Liver (tissue), 9 donors: ENCODE data around the gene ZNF282. TPM values are rescaled to one million over a fixed set of nuclear protein-coding genes. Genes with fewer than 3 reads are reported as not detected.

Experiments used
- DNase-seq: peaks from one replicate; pipeline ENCODE4 v3.0.0-alpha.2; 2017; ENCODE audit warnings: low spot score
- H3K27ac ChIP-seq, 2 donors: one replicate each; pipeline ENCODE4 v1.7.0; 2013; ENCODE audit warnings: inconsistent platforms in 2 of 2, low read length in 2 of 2, control low read depth in 1 of 2, low read depth in 1 of 2, mild to moderate bottlenecking in 1 of 2
- H3K27me3 ChIP-seq, 4 donors: one replicate each; pipeline versions ENCODE4 v1.6.1 to v1.7.0; 2013; ENCODE audit warnings: low read length in 3 of 4, inconsistent platforms in 1 of 4, mild to moderate bottlenecking in 1 of 4, moderate library complexity in 1 of 4; ENCODE audit not compliant: control insufficient read depth in 4 of 4, insufficient read depth in 4 of 4
- H3K36me3 ChIP-seq, 4 donors: one replicate each; pipeline versions ENCODE4 v1.6.1 to v1.7.0; 2013; ENCODE audit warnings: low read length in 3 of 4, mild to moderate bottlenecking in 3 of 4, low read depth in 1 of 4, moderate library complexity in 1 of 4; ENCODE audit not compliant: control insufficient read depth in 4 of 4, insufficient read depth in 3 of 4
- H3K4me1 ChIP-seq, 4 donors: one replicate each; pipeline versions ENCODE4 v1.6.1 to v1.7.0; 2013; ENCODE audit warnings: low read length in 3 of 4, mild to moderate bottlenecking in 3 of 4, moderate library complexity in 1 of 4; ENCODE audit not compliant: control insufficient read depth in 4 of 4, insufficient read depth in 4 of 4
- H3K4me3 ChIP-seq, 3 donors: one replicate each; pipeline versions ENCODE4 v1.6.1 to v1.7.0; 2013; ENCODE audit warnings: low read length in 3 of 3, control low read depth in 1 of 3, low read depth in 1 of 3, mild to moderate bottlenecking in 1 of 3
- H3K9ac ChIP-seq, 2 donors: one replicate each; pipeline ENCODE4 v1.7.0; 2013; ENCODE audit warnings: low read length in 2 of 2, mild to moderate bottlenecking in 2 of 2, moderate library complexity in 2 of 2, control low read depth in 1 of 2, low read depth in 1 of 2
- H3K9me3 ChIP-seq, 4 donors: one replicate each; pipeline versions ENCODE4 v1.6.1 to v1.7.0; 2013; ENCODE audit warnings: low read length in 3 of 4; ENCODE audit not compliant: control insufficient read depth in 4 of 4
- ATF3 ChIP-seq: IDR thresholded peaks from 2 replicates; pipeline ENCODE4 v1.6.1; 2016; ENCODE audit warnings: antibody characterized with exemption
- CTCF ChIP-seq: fragments of 150-350 bp; IDR thresholded peaks from 2 replicates; pipeline ENCODE4 v1.5.1; 2017; ENCODE audit warnings: improper control_type of control experiment, low read depth, low read length; ENCODE audit not compliant: missing input control
- EGR1 ChIP-seq, 2 donors: IDR thresholded peaks; 2 replicates each; pipeline ENCODE4 v1.6.1; 2016 to 2018; ENCODE audit warnings: antibody characterized with exemption in 2 of 2, low read depth in 2 of 2
- FOXA1 ChIP-seq: IDR thresholded peaks from 2 replicates; pipeline ENCODE4 v1.6.1; 2016; ENCODE audit warnings: antibody characterized with exemption
- FOXA2 ChIP-seq: IDR thresholded peaks from 2 replicates; pipeline ENCODE4 v1.6.1; 2016; ENCODE audit warnings: antibody characterized with exemption
- GABPA ChIP-seq, 2 donors: IDR thresholded peaks in 1 of 2; conservative IDR thresholded peaks in 1 of 2; 2 replicates each; pipeline ENCODE4 v1.6.1; 2016; ENCODE audit warnings: antibody characterized with exemption in 2 of 2, mild to moderate bottlenecking in 1 of 2, moderate library complexity in 1 of 2
- HNF4A ChIP-seq, 2 donors: conservative IDR thresholded peaks; 2 replicates each; pipeline ENCODE4 v1.6.1; 2016; ENCODE audit warnings: antibody characterized with exemption in 2 of 2, mild to moderate bottlenecking in 2 of 2
- JUND ChIP-seq, 2 donors: IDR thresholded peaks; 2 replicates each; pipeline ENCODE4 v1.6.1; 2016; ENCODE audit warnings: antibody characterized with exemption in 2 of 2
- MAX ChIP-seq: IDR thresholded peaks from 2 replicates; pipeline ENCODE4 v1.6.1; 2016; ENCODE audit warnings: antibody characterized with exemption
- RAD21 ChIP-seq, 2 donors: IDR thresholded peaks; 2 replicates each; pipeline ENCODE4 v1.6.1; 2016; ENCODE audit warnings: antibody characterized with exemption in 2 of 2, mild to moderate bottlenecking in 2 of 2
- REST ChIP-seq: IDR thresholded peaks from 2 replicates; pipeline ENCODE4 v1.6.1; 2016; ENCODE audit warnings: antibody characterized with exemption, mild to moderate bottlenecking
- RXRA ChIP-seq, 2 donors: IDR thresholded peaks; 2 replicates each; pipeline ENCODE4 v1.6.1; 2017 to 2018; ENCODE audit warnings: antibody characterized with exemption in 2 of 2, mild to moderate bottlenecking in 1 of 2
- SP1 ChIP-seq: IDR thresholded peaks from 2 replicates; pipeline ENCODE4 v1.6.1; 2018; ENCODE audit warnings: antibody characterized with exemption, mild to moderate bottlenecking
- TAF1 ChIP-seq: conservative IDR thresholded peaks from 2 replicates; pipeline ENCODE4 v1.6.1; 2016; ENCODE audit warnings: antibody characterized with exemption, mild to moderate bottlenecking
- YY1 ChIP-seq: IDR thresholded peaks from 2 replicates; pipeline ENCODE4 v1.6.1; 2016; ENCODE audit warnings: antibody characterized with exemption, mild to moderate bottlenecking
- ZBTB33 ChIP-seq: IDR thresholded peaks from 2 replicates; pipeline ENCODE4 v1.6.1; 2016; ENCODE audit warnings: antibody characterized with exemption
- WGBS: extraction: QIAGEN DNeasy Blood & Tissue Kit; methylation state at CpG from one replicate; pipeline ENCODE4 v1.1.7; 2013; 5-methylcytosine and 5-hydroxymethylcytosine counted together
- polyA plus RNA-seq, 2 donors: library from polyadenylated mRNA; stranded (reverse) in 1 of 2; unstranded in 1 of 2; fragments of 200-250 nt in 1 of 2; fragments of >200 nt in 1 of 2; fragmentation: Nextera tagmentation in 1 of 2; extraction: Ambion mirVana in 1 of 2; gene quantifications; one replicate each; pipeline versions ENCODE4 v1.2.1 to v1.2.3, GENCODE V29; 2013 to 2015
- total RNA-seq, 2 donors: library from RNA; depleted of rRNA; stranded (reverse); fragments of >200 nt; gene quantifications; one replicate each; pipeline ENCODE4 v1.2.3, GENCODE V29; 2014
- donor health status: healthy.
- donor health status: healthy.
- donor health status: healthy.
- donor health status: healthy.
- donor health status: healthy.

The ZNF282 gene
- total and polyA plus RNA-seq, 4 donors, result 2.0 to 78.6 (median 13.1) TPM

- Histone ChIP-seq H3K27me3 (no peaks in the 10 kb centered on the region), H3K4me3 (no peak overlapping the region), H3K27ac (no peak overlapping the region), H3K36me3 (peaks cover 19 to 39% (median 35%) of the 10 kb centered on the region in 4 donors), H3K9me3 (no peaks in the 10 kb centered on the region), H3K9ac (no peak overlapping the region), H3K4me1 (peaks cover 7 to 20% (median 17%) of the 10 kb centered on the region in 4 donors)
- no peak for TF ChIP-seq GABPA (IDR thresholded peaks at IDR 0.05 in 1 of 2, conservative IDR thresholded peaks at IDR 0.05 in 1 of 2)
- TF ChIP-seq RXRA (IDR thresholded peaks at IDR 0.05), result no peak
- no peak for TF ChIP-seq RAD21 (IDR thresholded peaks at IDR 0.05)
- WGBS, result 93% methylated on average over 22 of the region's 22 CpGs
- no peak for DNase-seq
Observed at GRCh38 chr7:149198161-149198816, 2.9 kb downstream of the ZNF282 start.

- Histone ChIP-seq H3K9ac (no peak overlapping the region), H3K27ac (no peak overlapping the region), H3K4me1 (peaks cover 7 to 20% (median 17%) of the 10 kb centered on the region in 4 donors), H3K4me3 (no peak overlapping the region), H3K36me3 (peaks cover 19 to 48% (median 42%) of the 10 kb centered on the region in 4 donors), H3K9me3 (no peaks in the 10 kb centered on the region), H3K27me3 (no peaks in the 10 kb centered on the region)
- 96% methylated on average over 6 of the region's 6 CpGs for WGBS
- no peak for DNase-seq
- TF ChIP-seq MAX, result no peak
Observed at GRCh38 chr7:149199234-149199995, 4.1 kb downstream of the ZNF282 start.

GRCh38 chr7:149202831-149203231, 7.5 kb downstream of the ZNF282 start:
- Histone ChIP-seq H3K4me3 (no peak overlapping the region), H3K27me3 (no peaks in the 10 kb centered on the region), H3K36me3 (peaks cover 26 to 71% (median 54%) of the 10 kb centered on the region in 4 donors), H3K9ac (no peak overlapping the region), H3K4me1 (no peaks in the 10 kb centered on the region), H3K27ac (no peak overlapping the region), H3K9me3 (no peaks in the 10 kb centered on the region)
- no peak for DNase-seq
- no peak for TF ChIP-seq MAX
- TF ChIP-seq RAD21 (IDR thresholded peaks at IDR 0.05), result no peak
- no peak for TF ChIP-seq FOXA2
- TF ChIP-seq YY1, result no peak
- no peak for TF ChIP-seq ATF3
- no peak for TF ChIP-seq SP1
- no peak for TF ChIP-seq REST
- TF ChIP-seq FOXA1, result no peak
- no peak for TF ChIP-seq RXRA (IDR thresholded peaks at IDR 0.05)
- TF ChIP-seq JUND (IDR thresholded peaks at IDR 0.05), result no peak
- no peak for TF ChIP-seq ZBTB33
- no peak for TF ChIP-seq TAF1
- TF ChIP-seq HNF4A (conservative IDR thresholded peaks at IDR 0.05), result no peak
- no peak for TF ChIP-seq CTCF
- TF ChIP-seq EGR1 (IDR thresholded peaks at IDR 0.05; ENCODE audit: low read depth in 2 of 2), result no peak
- 92% methylated on average over 6 of the region's 6 CpGs for WGBS
